Coronary artery (tissue), 2 donors: ENCODE data around the gene ACSL3.

Source experiments
- DNase-seq: peaks from one replicate; pipeline ENCODE4 v3.0.0-alpha.2; 2017; ENCODE audit warnings: low spot score
- H3K27ac ChIP-seq, 2 donors: fragments of 200-600 bp; sonication (generic); one replicate each; pipeline ENCODE4 v1.5.1; 2016 to 2019
- H3K4me3 ChIP-seq: fragments of 200-600 bp; sonication (generic); 2 replicates; pipeline ENCODE4 v1.5.1; 2016; ENCODE audit warnings: mild to moderate bottlenecking, moderate library complexity
- CTCF ChIP-seq: fragments of 200-600 bp; sonication (generic); IDR thresholded peaks from one replicate; pipeline ENCODE4 v1.5.1; 2019; ENCODE audit warnings: antibody characterized with exemption

ACSL3 gene

GRCh38 chr2:222976521-222977061 lies 115.8 kb downstream of the ACSL3 start:
- Histone ChIP-seq H3K27ac (no peak overlapping the region), H3K4me3 (no peak overlapping the region)
- no peak for DNase-seq
- TF ChIP-seq CTCF: no peak

GRCh38 chr2:222977121-222977520 lies 116.3 kb downstream of the ACSL3 start:
- H3K27ac ChIP-seq: no peak overlapping the region
- no peak overlapping the region for H3K4me3 ChIP-seq
- DNase-seq: no peak
- no peak for TF ChIP-seq CTCF

GRCh38 chr2:222978850-222979249 lies 118.0 kb downstream of the ACSL3 start:
- no peak for TF ChIP-seq CTCF
- DNase-seq: no peak
- Histone ChIP-seq H3K27ac (no peak overlapping the region), H3K4me3 (no peak overlapping the region)

GRCh38 chr2:222979484-222979883 lies 118.6 kb downstream of the ACSL3 start:
- H3K27ac ChIP-seq: no peak overlapping the region
- no peak for TF ChIP-seq CTCF

GRCh38 chr2:222982010-222982908 lies 121.4 kb downstream of the ACSL3 start:
- H3K4me3 ChIP-seq: no peak overlapping the region
- TF ChIP-seq CTCF: peak; percentile 30
- DNase-seq: no peak
- H3K27ac ChIP-seq: no peak overlapping the region

More at GRCh38 chr2:222979484-222979883, 118.6 kb downstream of the ACSL3 start:
- no peak for DNase-seq
- H3K4me3 ChIP-seq: no peak overlapping the region

- H3K27ac ChIP-seq: no peak overlapping the region
- no peak overlapping the region for H3K4me3 ChIP-seq
- DNase-seq: no peak
- no peak for TF ChIP-seq CTCF
Measured at GRCh38 chr2:222982909-222983265, 122.1 kb downstream of the ACSL3 start.

- no peak for TF ChIP-seq CTCF
- no peak for DNase-seq
- Histone ChIP-seq H3K27ac (peak overlapping the region in 1 of 2 donors; percentile 49), H3K4me3 (no peak overlapping the region)
Measured at GRCh38 chr2:222984908-222985307, 124.1 kb downstream of the ACSL3 start.
